ENCODE results near the gene RBM39. TPM values are rescaled to one million over a fixed set of nuclear protein-coding genes. Genes with fewer than 3 reads are reported as not detected.
"Not testable (repeated sequence)": the region's sequence is repeated elsewhere in the genome, so short reads cannot be mapped to it uniquely, and the experiment has no call there.

The RBM39 gene
- total RNA-seq, 2 experiments from 2014 or later = 317 to 321 TPM

- Mint-ChIP-seq H3K27me3 (no peaks in the 10 kb centered on the region), H3K36me3 (ENCODE audit: low read depth) (peaks cover 72% of the 10 kb centered on the region), H3K9me3 (no peaks in the 10 kb centered on the region), H3K27ac (peak overlapping the region; percentile 44), H3K4me1 (ENCODE audit: low read depth) (peaks cover 48% of the 10 kb centered on the region), H3K4me3 (no peak overlapping the region)
- CTCF ChIA-PET = no interaction called here
- DNase-seq = no peak
- intact Hi-C loops (cut with micrococcal nuclease) = no loop called here
- POLR2A ChIA-PET = interaction anchor here (1.2 to 36.9 kb wide), 3 partner anchors 6 to 103 kb away, joined by 5 to 1214 read pairs (median 1214); partner anchors contain the start of genes NFS1, RBM39 and ROMO1
- ATAC-seq = no peak
- TF ChIP-seq, protein P1, sequence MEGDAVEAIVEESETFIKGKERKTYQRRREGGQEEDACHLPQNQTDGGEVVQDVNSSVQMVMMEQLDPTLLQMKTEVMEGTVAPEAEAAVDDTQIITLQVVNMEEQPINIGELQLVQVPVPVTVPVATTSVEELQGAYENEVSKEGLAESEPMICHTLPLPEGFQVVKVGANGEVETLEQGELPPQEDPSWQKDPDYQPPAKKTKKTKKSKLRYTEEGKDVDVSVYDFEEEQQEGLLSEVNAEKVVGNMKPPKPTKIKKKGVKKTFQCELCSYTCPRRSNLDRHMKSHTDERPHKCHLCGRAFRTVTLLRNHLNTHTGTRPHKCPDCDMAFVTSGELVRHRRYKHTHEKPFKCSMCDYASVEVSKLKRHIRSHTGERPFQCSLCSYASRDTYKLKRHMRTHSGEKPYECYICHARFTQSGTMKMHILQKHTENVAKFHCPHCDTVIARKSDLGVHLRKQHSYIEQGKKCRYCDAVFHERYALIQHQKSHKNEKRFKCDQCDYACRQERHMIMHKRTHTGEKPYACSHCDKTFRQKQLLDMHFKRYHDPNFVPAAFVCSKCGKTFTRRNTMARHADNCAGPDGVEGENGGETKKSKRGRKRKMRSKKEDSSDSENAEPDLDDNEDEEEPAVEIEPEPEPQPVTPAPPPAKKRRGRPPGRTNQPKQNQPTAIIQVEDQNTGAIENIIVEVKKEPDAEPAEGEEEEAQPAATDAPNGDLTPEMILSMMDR (IDR thresholded peaks at IDR 0.05) = no peak
Measured at GRCh38 chr20:35721219-35721618, 20.8 kb downstream of the RBM39 start.

- ChIA-PET CTCF (interaction anchor here (0.7 to 2.1 kb wide), 4 partner anchors 9 to 20 kb away, joined by 3 to 11 read pairs (median 6); no protein-coding TSS in a partner anchor), POLR2A (interaction anchor here (0.8 to 36.9 kb wide), 4 partner anchors 5 to 147 kb away, joined by 4 to 1214 read pairs (median 610); partner anchors contain the start of genes NFS1, PHF20, RBM39 and ROMO1)
- Mint-ChIP-seq H3K4me1 (ENCODE audit: low read depth) (peaks cover 52% of the 10 kb centered on the region), H3K9me3 (no peaks in the 10 kb centered on the region), H3K27me3 (no peaks in the 10 kb centered on the region), H3K36me3 (ENCODE audit: low read depth) (peaks cover 73% of the 10 kb centered on the region), H3K27ac (peak overlapping the region; percentile 56), H3K4me3 (no peak overlapping the region)
- no peak for ATAC-seq
- TF ChIP-seq, protein P1 (IDR thresholded peaks at IDR 0.05) = no peak
- DNase-seq = no peak
- intact Hi-C loops (cut with micrococcal nuclease) = no loop called here
Measured at GRCh38 chr20:35720165-35721123, 21.6 kb downstream of the RBM39 start.

GRCh38 chr20:35719717-35720116 lies 22.3 kb downstream of the RBM39 start:
- Mint-ChIP-seq H3K27me3 (no peaks in the 10 kb centered on the region), H3K9me3 (no peaks in the 10 kb centered on the region), H3K4me3 (no peak overlapping the region), H3K4me1 (ENCODE audit: low read depth) (peaks cover 51% of the 10 kb centered on the region), H3K27ac (no peak overlapping the region), H3K36me3 (ENCODE audit: low read depth) (peaks cover 70% of the 10 kb centered on the region)
- ChIA-PET POLR2A (interaction anchor here (0.8 to 36.9 kb wide), 5 partner anchors 4 to 189 kb away, joined by 3 to 1214 read pairs (median 6); partner anchors contain the start of genes NFS1, PHF20, RBM39 and ROMO1), CTCF (interaction anchor here (0.7 to 2.1 kb wide), 4 partner anchors 8 to 20 kb away, joined by 3 to 11 read pairs (median 6); no protein-coding TSS in a partner anchor)
- intact Hi-C loops (cut with micrococcal nuclease) = no loop called here
- DNase-seq = no peak
- ATAC-seq = no peak
- TF ChIP-seq, protein P1 (IDR thresholded peaks at IDR 0.05) = no peak

DNA sequence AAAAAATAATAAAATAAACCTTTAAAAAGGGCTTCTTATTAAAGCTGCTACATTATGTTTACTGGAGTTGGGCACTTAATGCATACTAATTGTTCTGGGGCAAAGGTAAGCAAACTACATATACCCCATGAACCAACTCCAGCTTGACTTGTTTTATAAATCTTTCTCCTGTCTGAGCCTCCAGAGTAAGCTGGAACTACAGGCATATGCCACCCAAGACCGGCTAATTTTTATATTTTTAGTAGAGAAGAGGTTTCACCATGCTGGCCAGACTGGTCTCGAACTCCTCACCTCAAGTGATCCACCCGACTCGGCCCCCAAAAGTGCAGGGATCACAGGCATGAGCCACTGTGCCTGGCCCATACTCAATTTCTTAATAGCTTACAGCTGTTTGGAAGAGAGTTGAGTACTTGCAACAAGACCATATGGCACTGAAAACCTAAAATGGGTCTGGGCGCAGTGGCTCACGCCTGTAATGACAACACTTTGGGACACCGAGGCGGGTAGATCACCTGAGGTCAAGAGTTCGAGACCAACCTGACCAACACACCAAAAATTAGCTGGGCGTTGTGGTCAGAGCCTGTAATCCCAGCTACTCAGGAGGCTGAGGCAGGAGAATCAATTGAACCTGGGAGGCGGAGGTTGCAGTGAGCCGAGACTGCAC lies 23.0 kb downstream of the RBM39 start:
- no peak for ATAC-seq
- Mint-ChIP-seq H3K9me3 (no peaks in the 10 kb centered on the region), H3K4me3 (no peak overlapping the region), H3K27ac (peak overlapping the region; percentile 61), H3K36me3 (ENCODE audit: low read depth) (peaks cover 69% of the 10 kb centered on the region), H3K4me1 (ENCODE audit: low read depth) (peaks cover 51% of the 10 kb centered on the region), H3K27me3 (no peaks in the 10 kb centered on the region)
- CTCF ChIA-PET = interaction anchor here (1.3 to 2.1 kb wide), 3 partner anchors 7 to 21 kb away, joined by 6 to 11 read pairs (median 6); no protein-coding TSS in a partner anchor
- TF ChIP-seq, protein P1 (IDR thresholded peaks at IDR 0.05) = no peak
- DNase-seq = no peak
- intact Hi-C loops (cut with micrococcal nuclease) = no loop called here
- POLR2A ChIA-PET = interaction anchor here (0.8 to 36.9 kb wide), 6 partner anchors 3 to 190 kb away, joined by 3 to 1214 read pairs (median 5); partner anchors contain the start of genes NFS1, PHF20, RBM39 and ROMO1

GRCh38 chr20:35718321-35718720 lies 23.7 kb downstream of the RBM39 start:
- ATAC-seq; DNase-seq; H3K27me3 Mint-ChIP-seq; H3K4me3 Mint-ChIP-seq; H3K27ac Mint-ChIP-seq; intact Hi-C loops (cut with micrococcal nuclease); H3K9me3 Mint-ChIP-seq: not testable (repeated sequence)
- H3K36me3 Mint-ChIP-seq (ENCODE audit: low read depth) = peaks cover 67% of the 10 kb centered on the region
- peaks cover 52% of the 10 kb centered on the region for H3K4me1 Mint-ChIP-seq (ENCODE audit: low read depth)
- ChIA-PET CTCF (interaction anchor here (0.9 to 2.1 kb wide), 2 partner anchors 11 to 15 kb away, joined by 3 to 11 read pairs; no protein-coding TSS in a partner anchor), POLR2A (interaction anchor here (0.8 to 36.9 kb wide), 3 partner anchors 3 to 28 kb away, joined by 3 to 1214 read pairs (median 1214); partner anchors contain the start of genes NFS1, RBM39 and ROMO1)

All from activated CD8-positive, alpha-beta T cell treated with anti-CD3 and anti-CD28 coated beads for 36 hours (primary cell).